Lower leg skin (tissue), 3 donors: ENCODE measurements around the gene MUC5AC.

ENCODE experiments used
- POLR2A ChIP-seq, 2 donors: fragments of 450-650 bp; IDR thresholded peaks; one replicate each; pipeline ENCODE4 v1.6.1; 2016 to 2017; ENCODE audit warnings: antibody characterized with exemption in 2 of 2, mild to moderate bottlenecking in 1 of 2, moderate library complexity in 1 of 2
- TF ChIP-seq, protein P1 (sequence below), 3 donors: fragments of 450-650 bp; IDR thresholded peaks; one replicate each; pipeline ENCODE4 v1.5.1; 2016; ENCODE audit warnings: antibody characterized with exemption in 3 of 3, mild to moderate bottlenecking in 3 of 3, moderate library complexity in 2 of 3

- TF ChIP-seq, protein P1, sequence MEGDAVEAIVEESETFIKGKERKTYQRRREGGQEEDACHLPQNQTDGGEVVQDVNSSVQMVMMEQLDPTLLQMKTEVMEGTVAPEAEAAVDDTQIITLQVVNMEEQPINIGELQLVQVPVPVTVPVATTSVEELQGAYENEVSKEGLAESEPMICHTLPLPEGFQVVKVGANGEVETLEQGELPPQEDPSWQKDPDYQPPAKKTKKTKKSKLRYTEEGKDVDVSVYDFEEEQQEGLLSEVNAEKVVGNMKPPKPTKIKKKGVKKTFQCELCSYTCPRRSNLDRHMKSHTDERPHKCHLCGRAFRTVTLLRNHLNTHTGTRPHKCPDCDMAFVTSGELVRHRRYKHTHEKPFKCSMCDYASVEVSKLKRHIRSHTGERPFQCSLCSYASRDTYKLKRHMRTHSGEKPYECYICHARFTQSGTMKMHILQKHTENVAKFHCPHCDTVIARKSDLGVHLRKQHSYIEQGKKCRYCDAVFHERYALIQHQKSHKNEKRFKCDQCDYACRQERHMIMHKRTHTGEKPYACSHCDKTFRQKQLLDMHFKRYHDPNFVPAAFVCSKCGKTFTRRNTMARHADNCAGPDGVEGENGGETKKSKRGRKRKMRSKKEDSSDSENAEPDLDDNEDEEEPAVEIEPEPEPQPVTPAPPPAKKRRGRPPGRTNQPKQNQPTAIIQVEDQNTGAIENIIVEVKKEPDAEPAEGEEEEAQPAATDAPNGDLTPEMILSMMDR (IDR thresholded peaks at IDR 0.05): no peak
- no peak for TF ChIP-seq POLR2A (IDR thresholded peaks at IDR 0.05)
Measured at GRCh38 chr11:1197886-1198560, 40.3 kb downstream of the MUC5AC start.
